Keratinocyte (primary cell): Measurements from ENCODE around the gene RGS3.

Source experiments
- EZH2 ChIP-seq: IDR thresholded peaks from one replicate; pipeline ENCODE4 v1.6.1; 2012; ENCODE audit warnings: inconsistent platforms, mild to moderate bottlenecking, low read length, moderate library complexity
- TF ChIP-seq, protein P1 (sequence below), 3 experiments: IDR thresholded peaks in 1 of 3; conservative IDR thresholded peaks in 1 of 3; optimal IDR thresholded peaks in 1 of 3; 2 replicates in 2 of 3; 3 replicates in 1 of 3; pipeline versions ENCODE3 to v1.5.1; 2011; ENCODE audit warnings: low read length in 3 of 3, mild to moderate bottlenecking in 3 of 3, moderate library complexity in 2 of 3, control low read depth in 1 of 3, inconsistent platforms in 1 of 3; ENCODE audit not compliant: insufficient read depth in 2 of 3; ENCODE audit errors: extremely low read depth in 1 of 3

DNA sequence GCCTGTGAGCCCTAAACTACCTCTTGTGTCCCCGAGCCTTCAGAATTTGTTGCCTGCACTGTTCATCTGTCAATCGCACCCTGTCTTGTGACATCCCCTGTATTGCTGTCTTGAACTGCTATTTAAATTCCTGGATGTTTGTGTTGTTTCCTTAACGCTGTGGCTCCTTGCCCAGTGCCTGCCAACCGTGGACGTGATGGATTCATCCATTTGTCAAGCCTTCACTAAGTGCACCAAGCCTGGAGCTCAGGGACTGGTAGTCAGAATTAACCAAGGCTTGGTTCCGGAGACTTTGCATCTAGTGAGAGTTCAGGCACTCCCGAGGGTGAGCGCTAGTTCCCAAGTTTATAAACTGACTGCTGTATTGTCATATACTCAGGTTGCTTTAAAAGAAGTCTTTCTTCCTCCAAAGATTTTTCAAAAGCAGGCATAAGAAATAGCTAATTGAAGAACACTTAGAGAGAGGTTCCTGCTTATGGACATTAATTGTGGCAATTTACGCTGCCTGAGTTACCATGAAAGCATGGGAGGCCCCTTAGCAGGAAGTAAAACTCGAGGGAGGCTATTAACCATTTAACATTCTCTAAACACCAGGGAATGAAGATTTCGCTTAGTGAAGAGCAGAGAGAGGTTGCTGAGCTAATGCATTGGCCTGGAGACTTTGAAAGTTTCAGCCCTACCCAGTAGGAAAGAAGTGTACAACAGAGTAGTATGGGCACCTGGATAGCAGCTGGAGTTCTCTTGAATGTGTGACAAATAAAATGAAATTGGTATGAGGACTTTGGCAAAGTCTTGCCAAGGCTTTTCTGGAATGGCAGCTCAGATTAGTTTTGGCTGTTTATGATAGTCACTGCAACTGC lies 29.0 kb downstream of the RGS3 start:
- TF ChIP-seq, protein P1, sequence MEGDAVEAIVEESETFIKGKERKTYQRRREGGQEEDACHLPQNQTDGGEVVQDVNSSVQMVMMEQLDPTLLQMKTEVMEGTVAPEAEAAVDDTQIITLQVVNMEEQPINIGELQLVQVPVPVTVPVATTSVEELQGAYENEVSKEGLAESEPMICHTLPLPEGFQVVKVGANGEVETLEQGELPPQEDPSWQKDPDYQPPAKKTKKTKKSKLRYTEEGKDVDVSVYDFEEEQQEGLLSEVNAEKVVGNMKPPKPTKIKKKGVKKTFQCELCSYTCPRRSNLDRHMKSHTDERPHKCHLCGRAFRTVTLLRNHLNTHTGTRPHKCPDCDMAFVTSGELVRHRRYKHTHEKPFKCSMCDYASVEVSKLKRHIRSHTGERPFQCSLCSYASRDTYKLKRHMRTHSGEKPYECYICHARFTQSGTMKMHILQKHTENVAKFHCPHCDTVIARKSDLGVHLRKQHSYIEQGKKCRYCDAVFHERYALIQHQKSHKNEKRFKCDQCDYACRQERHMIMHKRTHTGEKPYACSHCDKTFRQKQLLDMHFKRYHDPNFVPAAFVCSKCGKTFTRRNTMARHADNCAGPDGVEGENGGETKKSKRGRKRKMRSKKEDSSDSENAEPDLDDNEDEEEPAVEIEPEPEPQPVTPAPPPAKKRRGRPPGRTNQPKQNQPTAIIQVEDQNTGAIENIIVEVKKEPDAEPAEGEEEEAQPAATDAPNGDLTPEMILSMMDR (optimal IDR thresholded peaks at IDR 0.05 in 1 of 3, IDR thresholded peaks at IDR 0.05 in 1 of 3, conservative IDR thresholded peaks at IDR 0.05 in 1 of 3; ENCODE audit: extremely low read depth in 1 of 3, insufficient read depth in 2 of 3, low read length in 3 of 3), result no peak
- TF ChIP-seq EZH2, result no peak
